ENCODE data around the gene KPNA6. TPM values are rescaled to one million over a fixed set of nuclear protein-coding genes. Genes with fewer than 3 reads are reported as not detected.
"Not testable (repeated sequence)": the region's sequence is repeated elsewhere in the genome, so short reads cannot be mapped to it uniquely, and the experiment has no call there.

Gene KPNA6
- total and polyA plus RNA-seq, 3 donors from 2014 or later, result 56.5 to 107 (median 64.6) TPM

GRCh38 chr1:32065613-32066488 lies 42.0 kb upstream of the KPNA6 start:
- 73 to 74% methylated on average over 21 of the region's 21 CpGs for WGBS, 2 donors
- DNase-seq; H3K9me3 ChIP-seq; H3K27ac ChIP-seq; H3K4me3 ChIP-seq; H3K36me3 ChIP-seq (ENCODE audit: low read depth, missing control alignments); intact Hi-C loops (cut with DNase I; ENCODE audit: low total_unique reads); H3K27me3 ChIP-seq; H3K4me1 ChIP-seq: not testable (repeated sequence)
- TF ChIP-seq CTCF (IDR thresholded peaks at IDR 0.05), result peak in 1 of 3 experiments; percentile 7

- H3K9me3 ChIP-seq, result no peaks in the 10 kb centered on the region
- no peak overlapping the region for H3K4me3 ChIP-seq
- no peak overlapping the region for H3K27ac ChIP-seq
- intact Hi-C loops (cut with DNase I; ENCODE audit: low total_unique reads), result no loop called here
- TF ChIP-seq CTCF (IDR thresholded peaks at IDR 0.05) (no peak), POLR2A (IDR thresholded peaks at IDR 0.05) (no peak)
- DNase-seq, result peak; percentile 67
- no peaks in the 10 kb centered on the region for H3K27me3 ChIP-seq
- 19 to 21% methylated on average over 4 of the region's 4 CpGs for WGBS, 2 donors
- no peaks in the 10 kb centered on the region for H3K36me3 ChIP-seq (ENCODE audit: low read depth, missing control alignments)
- H3K4me1 ChIP-seq, result peaks cover 8% of the 10 kb centered on the region
Observed at GRCh38 chr1:32066489-32066873, 41.4 kb upstream of the KPNA6 start.

GRCh38 chr1:32068957-32069588 lies 38.8 kb upstream of the KPNA6 start:
- intact Hi-C loops (cut with DNase I; ENCODE audit: low total_unique reads), result no loop called here
- H3K27me3 ChIP-seq, result no peaks in the 10 kb centered on the region

GRCh38 chr1:32071758-32072621 lies 35.9 kb upstream of the KPNA6 start:
- Histone ChIP-seq H3K36me3 (ENCODE audit: low read depth, missing control alignments) (no peaks in the 10 kb centered on the region), H3K27ac (peak overlapping the region; percentile 94 to 95), H3K4me3 (peak overlapping the region; percentile 79 to 81), H3K4me1 (peaks cover 11% of the 10 kb centered on the region), H3K27me3 (no peaks in the 10 kb centered on the region), H3K9me3 (no peaks in the 10 kb centered on the region)
- 12 to 13% methylated on average over 14 of the region's 14 CpGs for WGBS, 2 donors
- intact Hi-C loops (cut with DNase I; ENCODE audit: low total_unique reads), result no loop called here
- no peak for TF ChIP-seq POLR2A (IDR thresholded peaks at IDR 0.05)
- no peak for TF ChIP-seq CTCF (IDR thresholded peaks at IDR 0.05)
- no peak for DNase-seq

More at GRCh38 chr1:32068957-32069588, 38.8 kb upstream of the KPNA6 start:
- Histone ChIP-seq H3K4me3 (no peak overlapping the region), H3K9me3 (no peaks in the 10 kb centered on the region), H3K27ac (no peak overlapping the region), H3K4me1 (peaks cover 15% of the 10 kb centered on the region), H3K36me3 (ENCODE audit: low read depth, missing control alignments) (no peaks in the 10 kb centered on the region)
- DNase-seq, result no peak
- WGBS, 2 donors, result 76 to 78% methylated on average over 5 of the region's 5 CpGs
- TF ChIP-seq CTCF (IDR thresholded peaks at IDR 0.05) (no peak), POLR2A (IDR thresholded peaks at IDR 0.05) (no peak)
